ENCODE results near the gene CCDC180.

Gene CCDC180

GRCh38 chr9:97300586-97300985 lies 6.9 kb upstream of the CCDC180 start:
- H3K27ac Mint-ChIP-seq = no peak overlapping the region
- no peak for DNase-seq (ENCODE audit: low spot score)
- H3K27me3 Mint-ChIP-seq (ENCODE audit: low read depth) = no peaks in the 10 kb centered on the region
- H3K36me3 Mint-ChIP-seq (ENCODE audit: low read depth) = no peaks in the 10 kb centered on the region
- peaks cover 7% of the 10 kb centered on the region for H3K4me1 Mint-ChIP-seq (ENCODE audit: low read depth)
- H3K9me3 Mint-ChIP-seq = peaks cover 22% of the 10 kb centered on the region
- H3K4me3 Mint-ChIP-seq = no peak overlapping the region

GRCh38 chr9:97301974-97302373 lies 5.5 kb upstream of the CCDC180 start:
- Mint-ChIP-seq H3K27me3 (ENCODE audit: low read depth) (no peaks in the 10 kb centered on the region), H3K4me1 (ENCODE audit: low read depth) (peaks cover 7% of the 10 kb centered on the region), H3K36me3 (ENCODE audit: low read depth) (no peaks in the 10 kb centered on the region), H3K27ac (no peak overlapping the region), H3K9me3 (peaks cover 22% of the 10 kb centered on the region), H3K4me3 (no peak overlapping the region)
- DNase-seq (ENCODE audit: low spot score) = no peak

GRCh38 chr9:97304586-97304985 lies 2.9 kb upstream of the CCDC180 start:
- Mint-ChIP-seq H3K4me3 (no peak overlapping the region), H3K27me3 (ENCODE audit: low read depth) (no peaks in the 10 kb centered on the region), H3K27ac (no peak overlapping the region), H3K4me1 (ENCODE audit: low read depth) (peaks cover 4% of the 10 kb centered on the region), H3K9me3 (peaks cover 12% of the 10 kb centered on the region), H3K36me3 (ENCODE audit: low read depth) (no peaks in the 10 kb centered on the region)
- no peak for DNase-seq (ENCODE audit: low spot score)

GRCh38 chr9:97305501-97306298 lies 1.8 kb upstream of the CCDC180 start:
- DNase-seq (ENCODE audit: low spot score) = no peak
- Mint-ChIP-seq H3K4me3 (no peak overlapping the region), H3K27ac (no peak overlapping the region), H3K27me3 (ENCODE audit: low read depth) (no peaks in the 10 kb centered on the region), H3K4me1 (ENCODE audit: low read depth) (no peaks in the 10 kb centered on the region), H3K36me3 (ENCODE audit: low read depth) (no peaks in the 10 kb centered on the region), H3K9me3 (peaks cover 12% of the 10 kb centered on the region)

- Mint-ChIP-seq H3K4me1 (ENCODE audit: low read depth) (no peaks in the 10 kb centered on the region), H3K9me3 (peaks cover 8% of the 10 kb centered on the region), H3K27me3 (ENCODE audit: low read depth) (no peaks in the 10 kb centered on the region), H3K27ac (no peak overlapping the region), H3K4me3 (no peak overlapping the region), H3K36me3 (ENCODE audit: low read depth) (no peaks in the 10 kb centered on the region)
- no peak for DNase-seq (ENCODE audit: low spot score)
Observed at GRCh38 chr9:97307091-97307490, 368 bp upstream of the CCDC180 start.

GRCh38 chr9:97309260-97309659 lies 1.8 kb downstream of the CCDC180 start:
- Mint-ChIP-seq H3K27me3 (ENCODE audit: low read depth) (no peaks in the 10 kb centered on the region), H3K4me1 (ENCODE audit: low read depth) (no peaks in the 10 kb centered on the region), H3K27ac (no peak overlapping the region), H3K4me3 (no peak overlapping the region), H3K9me3 (peaks cover 3% of the 10 kb centered on the region), H3K36me3 (ENCODE audit: low read depth) (no peaks in the 10 kb centered on the region)
- DNase-seq (ENCODE audit: low spot score) = no peak

GRCh38 chr9:97310023-97310422 lies 2.6 kb downstream of the CCDC180 start:
- H3K36me3 Mint-ChIP-seq (ENCODE audit: low read depth) = no peaks in the 10 kb centered on the region
- no peaks in the 10 kb centered on the region for H3K27me3 Mint-ChIP-seq (ENCODE audit: low read depth)

GRCh38 chr9:97310896-97311295 lies 3.4 kb downstream of the CCDC180 start:
- H3K36me3 Mint-ChIP-seq (ENCODE audit: low read depth) = no peaks in the 10 kb centered on the region
- no peaks in the 10 kb centered on the region for H3K27me3 Mint-ChIP-seq (ENCODE audit: low read depth)
- H3K4me3 Mint-ChIP-seq = no peak overlapping the region
- H3K9me3 Mint-ChIP-seq = no peaks in the 10 kb centered on the region
- H3K27ac Mint-ChIP-seq = no peak overlapping the region
- H3K4me1 Mint-ChIP-seq (ENCODE audit: low read depth) = no peaks in the 10 kb centered on the region
- DNase-seq (ENCODE audit: low spot score) = no peak

More at GRCh38 chr9:97310023-97310422, 2.6 kb downstream of the CCDC180 start:
- H3K27ac Mint-ChIP-seq = no peak overlapping the region
- no peak for DNase-seq (ENCODE audit: low spot score)
- no peaks in the 10 kb centered on the region for H3K9me3 Mint-ChIP-seq
- no peaks in the 10 kb centered on the region for H3K4me1 Mint-ChIP-seq (ENCODE audit: low read depth)
- no peak overlapping the region for H3K4me3 Mint-ChIP-seq

GRCh38 chr9:97311798-97312500 lies 4.5 kb downstream of the CCDC180 start:
- Mint-ChIP-seq H3K4me1 (ENCODE audit: low read depth) (no peaks in the 10 kb centered on the region), H3K4me3 (no peak overlapping the region), H3K9me3 (no peaks in the 10 kb centered on the region), H3K27me3 (ENCODE audit: low read depth) (no peaks in the 10 kb centered on the region), H3K27ac (no peak overlapping the region), H3K36me3 (ENCODE audit: low read depth) (no peaks in the 10 kb centered on the region)
- no peak for DNase-seq (ENCODE audit: low spot score)

GRCh38 chr9:97312556-97312955 lies 5.1 kb downstream of the CCDC180 start:
- Mint-ChIP-seq H3K27me3 (ENCODE audit: low read depth) (no peaks in the 10 kb centered on the region), H3K4me1 (ENCODE audit: low read depth) (no peaks in the 10 kb centered on the region), H3K9me3 (no peaks in the 10 kb centered on the region), H3K27ac (no peak overlapping the region), H3K36me3 (ENCODE audit: low read depth) (no peaks in the 10 kb centered on the region), H3K4me3 (no peak overlapping the region)
- no peak for DNase-seq (ENCODE audit: low spot score)

- no peaks in the 10 kb centered on the region for H3K36me3 Mint-ChIP-seq (ENCODE audit: low read depth)
- DNase-seq (ENCODE audit: low spot score) = no peak
- no peak overlapping the region for H3K4me3 Mint-ChIP-seq
- no peak overlapping the region for H3K27ac Mint-ChIP-seq
- no peaks in the 10 kb centered on the region for H3K27me3 Mint-ChIP-seq (ENCODE audit: low read depth)
- no peaks in the 10 kb centered on the region for H3K4me1 Mint-ChIP-seq (ENCODE audit: low read depth)
- no peaks in the 10 kb centered on the region for H3K9me3 Mint-ChIP-seq
Observed at GRCh38 chr9:97313243-97313642, 5.8 kb downstream of the CCDC180 start.

GRCh38 chr9:97313746-97314145 lies 6.3 kb downstream of the CCDC180 start:
- H3K27me3 Mint-ChIP-seq (ENCODE audit: low read depth) = no peaks in the 10 kb centered on the region
- no peak overlapping the region for H3K27ac Mint-ChIP-seq
- H3K4me3 Mint-ChIP-seq = no peak overlapping the region
- DNase-seq (ENCODE audit: low spot score) = no peak
- no peaks in the 10 kb centered on the region for H3K36me3 Mint-ChIP-seq (ENCODE audit: low read depth)
- no peaks in the 10 kb centered on the region for H3K4me1 Mint-ChIP-seq (ENCODE audit: low read depth)
- H3K9me3 Mint-ChIP-seq = no peaks in the 10 kb centered on the region

GRCh38 chr9:97314503-97314902 lies 7.0 kb downstream of the CCDC180 start:
- H3K9me3 Mint-ChIP-seq = no peaks in the 10 kb centered on the region

GRCh38 chr9:97315550-97315949 lies 8.1 kb downstream of the CCDC180 start:
- H3K4me1 Mint-ChIP-seq (ENCODE audit: low read depth) = peaks cover 5% of the 10 kb centered on the region
- no peaks in the 10 kb centered on the region for H3K27me3 Mint-ChIP-seq (ENCODE audit: low read depth)
- H3K36me3 Mint-ChIP-seq (ENCODE audit: low read depth) = no peaks in the 10 kb centered on the region
- no peaks in the 10 kb centered on the region for H3K9me3 Mint-ChIP-seq
- DNase-seq (ENCODE audit: low spot score) = no peak
- H3K4me3 Mint-ChIP-seq = no peak overlapping the region
- H3K27ac Mint-ChIP-seq = no peak overlapping the region

More at GRCh38 chr9:97314503-97314902, 7.0 kb downstream of the CCDC180 start:
- no peak overlapping the region for H3K27ac Mint-ChIP-seq
- no peaks in the 10 kb centered on the region for H3K27me3 Mint-ChIP-seq (ENCODE audit: low read depth)
- H3K4me1 Mint-ChIP-seq (ENCODE audit: low read depth) = peaks cover 3% of the 10 kb centered on the region
- no peak overlapping the region for H3K4me3 Mint-ChIP-seq
- H3K36me3 Mint-ChIP-seq (ENCODE audit: low read depth) = no peaks in the 10 kb centered on the region
- DNase-seq (ENCODE audit: low spot score) = no peak
